Activated CD4-positive, alpha-beta T cell treated with anti-CD3 and anti-CD28 coated beads, Interleukin-2, amount 50 U/mL, for 4 hours (primary cell): Measurements from ENCODE around the gene POLE4.

Experiments used
- DNase-seq, 2 experiments: peaks; one replicate each; pipeline ENCODE4 v3.0.0-alpha.2; 2020

The POLE4 gene, protein sequence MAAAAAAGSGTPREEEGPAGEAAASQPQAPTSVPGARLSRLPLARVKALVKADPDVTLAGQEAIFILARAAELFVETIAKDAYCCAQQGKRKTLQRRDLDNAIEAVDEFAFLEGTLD

GRCh38 chr2:74958274-74959105, at the start of gene POLE4:
TSS of gene POLE4 (plus strand) at chr2:74958643. CDS start at chr2:74958680, 37 bp downstream.
- DNase-seq: peak; percentile 93 to 94

GRCh38 chr2:74908748-74909444, 49.5 kb upstream of the POLE4 start:
- DNase-seq: no peak

DNA sequence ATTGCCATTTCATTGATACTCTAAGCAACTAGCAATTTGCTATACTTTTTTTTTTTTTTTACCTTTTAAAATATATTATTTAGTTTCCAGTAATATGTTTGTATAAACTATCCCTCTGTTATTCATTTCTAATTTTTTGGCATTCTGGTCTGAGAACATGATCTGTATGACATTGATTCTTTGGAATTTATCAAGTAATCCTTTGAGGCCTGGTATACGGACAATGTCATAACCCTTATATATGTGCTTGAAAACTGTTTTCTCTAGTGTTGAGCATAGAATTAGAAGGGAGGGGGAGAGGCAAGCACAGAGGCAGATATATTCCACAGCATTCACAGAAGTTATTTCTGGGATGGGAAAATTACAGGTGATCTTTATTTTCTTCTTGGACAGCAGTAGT, 48.2 kb upstream of the POLE4 start:
- no peak for DNase-seq

- no peak for DNase-seq
These were observed 47.4 kb upstream of the POLE4 start for GRCh38 chr2:74911061-74911460.

DNA sequence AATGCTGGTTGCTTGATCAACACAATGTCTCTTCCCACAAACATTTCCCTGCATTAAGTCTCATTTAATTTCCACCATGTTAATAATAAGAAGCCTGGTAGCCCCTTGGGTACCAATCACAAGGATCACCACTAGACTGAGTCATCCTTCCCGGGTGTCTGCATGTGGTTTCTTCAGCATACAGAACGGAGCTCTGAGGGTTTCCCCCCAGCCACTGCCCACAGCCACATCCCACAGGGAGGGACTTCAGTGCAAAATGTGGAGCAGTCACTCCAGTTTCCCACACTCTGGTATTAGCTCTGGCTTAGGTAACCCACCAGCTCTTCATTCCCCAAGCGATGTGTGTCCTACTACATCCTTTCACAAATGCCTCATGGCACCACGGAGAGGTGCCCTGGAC, 42.7 kb upstream of the POLE4 start:
- no peak for DNase-seq

DNA sequence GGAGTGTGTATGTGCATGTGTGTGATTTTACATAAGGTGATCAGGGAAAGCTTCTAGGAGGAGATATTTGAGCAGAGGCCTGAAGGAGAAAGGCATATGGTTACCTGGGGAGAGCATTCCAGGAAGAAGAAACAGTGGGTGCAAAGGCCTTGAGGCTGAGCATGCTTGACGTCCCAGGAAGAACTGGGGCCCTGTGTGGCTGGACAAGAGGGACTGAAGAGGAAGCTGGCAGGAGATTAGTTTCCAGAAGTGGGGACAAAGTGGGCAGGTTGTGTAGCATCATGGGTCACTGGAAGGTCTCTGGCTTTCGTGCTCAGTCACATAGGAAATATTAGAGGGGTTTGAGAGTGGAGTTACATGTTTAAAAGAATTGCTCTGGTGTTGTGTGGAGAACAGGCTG, 42.0 kb upstream of the POLE4 start:
- no peak for DNase-seq

- no peak for DNase-seq
These were observed 40.5 kb upstream of the POLE4 start for GRCh38 chr2:74917702-74918619.

DNA sequence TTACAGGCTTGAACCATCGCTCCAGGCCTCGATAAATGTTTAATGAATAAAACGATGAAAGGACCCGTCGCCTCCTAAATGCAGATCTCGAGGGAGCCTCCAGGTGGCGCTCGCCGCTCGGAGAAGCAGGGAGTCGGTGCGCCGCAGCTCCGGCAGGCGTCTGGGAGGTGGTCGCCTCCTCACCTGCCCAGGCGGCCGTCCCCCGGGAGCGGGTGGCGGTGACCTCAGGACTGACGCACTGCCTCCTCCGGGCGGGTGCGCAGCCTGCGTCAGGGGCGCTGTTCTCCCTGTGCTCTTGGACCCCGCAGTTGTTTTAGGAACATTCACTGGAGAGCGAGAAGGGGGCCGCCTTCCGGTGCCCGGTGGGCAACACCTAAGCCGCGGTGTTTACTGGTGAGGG, 38.6 kb upstream of the POLE4 start:
- DNase-seq: peak; percentile 61 to 64

- no peak for DNase-seq
These were observed 37.2 kb upstream of the POLE4 start for GRCh38 chr2:74921236-74921736.

DNA sequence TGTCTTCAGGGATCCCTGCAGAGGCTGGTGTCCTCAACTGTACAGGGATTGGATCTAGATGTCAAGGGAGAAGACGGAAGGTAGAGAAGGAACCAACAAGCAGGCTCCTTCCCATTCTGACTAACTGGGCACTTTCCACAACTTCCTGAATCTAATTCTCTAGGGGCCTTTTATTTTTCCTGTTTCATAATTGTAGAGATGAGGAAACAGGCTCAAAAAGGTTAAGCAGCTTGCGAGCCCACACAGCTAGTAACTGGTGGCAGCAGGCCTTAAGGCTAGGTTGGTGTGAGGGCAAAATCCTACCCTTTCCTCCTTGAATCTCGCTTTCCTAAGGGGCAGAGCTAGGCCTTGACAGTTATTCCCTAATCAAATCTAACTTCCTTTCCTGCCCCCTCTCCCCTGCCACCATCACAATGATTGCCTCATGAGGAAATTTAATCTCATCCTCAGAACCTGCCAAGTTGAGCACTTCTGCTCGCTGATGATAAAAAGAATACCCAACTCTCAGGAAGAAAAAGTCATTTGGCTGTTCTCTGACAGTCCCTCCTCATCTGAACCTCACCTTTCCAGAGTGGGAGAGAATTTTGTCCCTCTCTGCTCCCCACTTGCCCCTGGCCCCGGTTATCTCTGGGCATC, 35.7 kb upstream of the POLE4 start:
- no peak for DNase-seq

- DNase-seq: no peak
These were observed 33.8 kb upstream of the POLE4 start for GRCh38 chr2:74924463-74925265.

- DNase-seq: no peak
These were observed 33.1 kb upstream of the POLE4 start for GRCh38 chr2:74925361-74925786.

- no peak for DNase-seq
These were observed 30.8 kb upstream of the POLE4 start for GRCh38 chr2:74927621-74928020.

GRCh38 chr2:74930811-74931486, 27.5 kb upstream of the POLE4 start:
- DNase-seq: no peak

GRCh38 chr2:74931940-74932339, 26.5 kb upstream of the POLE4 start:
- DNase-seq: no peak

DNA sequence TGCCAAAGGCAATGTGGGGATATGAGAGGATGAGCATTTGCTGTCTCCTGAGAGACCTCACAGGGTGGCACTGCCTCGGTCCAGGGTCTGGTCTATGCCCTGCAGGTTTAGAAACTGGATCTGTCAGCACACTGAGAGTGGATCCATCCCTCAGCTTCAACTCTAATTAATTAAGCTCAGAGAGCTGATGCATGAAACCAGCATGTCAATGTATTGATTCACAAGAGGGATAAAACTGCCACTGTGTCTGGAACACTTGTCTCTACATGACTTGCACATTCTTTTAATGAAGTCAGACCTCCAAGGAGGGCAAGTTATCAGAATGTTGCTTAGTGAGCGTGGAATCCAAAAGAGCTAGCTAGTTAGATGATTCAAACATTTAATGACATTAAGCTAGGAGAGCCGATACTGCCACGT, 22.5 kb upstream of the POLE4 start:
- DNase-seq: no peak

DNA sequence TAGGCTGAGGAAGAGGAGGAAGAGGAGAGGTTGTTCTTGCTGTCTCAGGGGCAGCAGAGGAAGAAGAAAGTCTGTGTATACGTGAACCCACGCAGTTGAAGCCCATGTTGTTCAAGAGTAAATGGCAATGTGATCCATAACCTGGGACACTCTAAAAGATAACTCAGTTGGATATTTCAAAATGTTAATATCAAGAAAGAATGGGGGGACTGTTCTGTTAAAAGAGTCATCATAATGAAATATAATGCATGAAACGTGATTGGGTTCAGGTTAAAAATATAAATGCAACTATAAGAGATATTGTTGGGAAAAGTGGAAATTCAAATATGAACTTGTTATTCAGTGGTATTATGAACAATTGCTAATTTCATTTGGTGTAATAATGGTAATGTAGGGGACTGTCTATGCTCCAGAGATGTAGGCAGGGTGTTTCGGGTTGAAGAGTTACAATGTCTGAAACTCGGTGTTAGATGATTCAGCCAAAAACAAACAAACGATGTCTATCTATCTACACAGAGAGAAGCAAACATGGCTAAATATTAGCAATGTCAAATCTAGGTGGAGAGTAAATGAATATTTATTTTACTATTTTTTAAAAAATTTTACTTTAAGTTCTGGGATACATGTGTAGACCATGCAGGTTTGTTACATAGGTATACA, 21.1 kb upstream of the POLE4 start:
- DNase-seq: no peak

GRCh38 chr2:74938264-74938663, 20.2 kb upstream of the POLE4 start:
- DNase-seq: no peak

GRCh38 chr2:74939919-74940812, 18.3 kb upstream of the POLE4 start:
- DNase-seq: no peak
